Fibroblast of villous mesenchyme (primary cell): Measurements from ENCODE around the gene CPNE6. TPM values are rescaled to one million over a fixed set of nuclear protein-coding genes. Genes with fewer than 3 reads are reported as not detected.

ENCODE experiments used
- DNase-seq: peaks from one replicate; pipeline ENCODE4 v3.0.0-alpha.2; 2010; ENCODE audit warnings: low read depth
- H3K4me3 ChIP-seq: 2 replicates; pipeline ENCODE4 v1.5.1; 2011; ENCODE audit warnings: low read depth, mild to moderate bottlenecking, low read length
- total RNA-seq: library from RNA; depleted of rRNA; stranded (reverse); fragments of >200 nt; gene quantifications from 2 replicates; pipeline ENCODE4 v1.2.3, GENCODE V29; 2012
- TF ChIP-seq, protein P1 (sequence below): IDR thresholded peaks from 2 replicates; pipeline ENCODE4 v1.5.1; 2012; ENCODE audit warnings: low read depth, mild to moderate bottlenecking, low read length; ENCODE audit not compliant: insufficient read depth

Gene CPNE6
- total RNA-seq, 1 donor: not detected

DNA sequence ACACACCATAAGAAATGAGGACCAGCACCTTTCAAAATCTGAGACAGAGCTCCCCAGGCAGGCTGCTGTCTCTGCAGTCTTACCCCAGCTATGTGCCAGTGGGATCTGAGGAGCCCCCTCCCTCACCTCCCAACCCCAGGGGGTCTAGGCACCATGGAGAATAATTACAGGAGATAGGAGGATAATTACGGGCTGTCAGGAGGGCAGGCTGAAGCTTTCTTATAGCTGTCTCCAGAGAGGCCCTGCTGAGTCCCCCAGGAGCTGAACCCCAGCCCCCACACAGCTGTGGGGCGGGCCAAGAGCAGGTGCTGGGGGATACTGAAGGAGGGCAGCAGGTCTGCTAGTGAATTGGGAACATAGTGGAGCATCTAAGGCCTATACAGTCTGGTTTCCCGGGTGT lies 6.8 kb downstream of the CPNE6 start:
- no peak for DNase-seq
- H3K4me3 ChIP-seq: no peak overlapping the region
- TF ChIP-seq, protein P1, sequence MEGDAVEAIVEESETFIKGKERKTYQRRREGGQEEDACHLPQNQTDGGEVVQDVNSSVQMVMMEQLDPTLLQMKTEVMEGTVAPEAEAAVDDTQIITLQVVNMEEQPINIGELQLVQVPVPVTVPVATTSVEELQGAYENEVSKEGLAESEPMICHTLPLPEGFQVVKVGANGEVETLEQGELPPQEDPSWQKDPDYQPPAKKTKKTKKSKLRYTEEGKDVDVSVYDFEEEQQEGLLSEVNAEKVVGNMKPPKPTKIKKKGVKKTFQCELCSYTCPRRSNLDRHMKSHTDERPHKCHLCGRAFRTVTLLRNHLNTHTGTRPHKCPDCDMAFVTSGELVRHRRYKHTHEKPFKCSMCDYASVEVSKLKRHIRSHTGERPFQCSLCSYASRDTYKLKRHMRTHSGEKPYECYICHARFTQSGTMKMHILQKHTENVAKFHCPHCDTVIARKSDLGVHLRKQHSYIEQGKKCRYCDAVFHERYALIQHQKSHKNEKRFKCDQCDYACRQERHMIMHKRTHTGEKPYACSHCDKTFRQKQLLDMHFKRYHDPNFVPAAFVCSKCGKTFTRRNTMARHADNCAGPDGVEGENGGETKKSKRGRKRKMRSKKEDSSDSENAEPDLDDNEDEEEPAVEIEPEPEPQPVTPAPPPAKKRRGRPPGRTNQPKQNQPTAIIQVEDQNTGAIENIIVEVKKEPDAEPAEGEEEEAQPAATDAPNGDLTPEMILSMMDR: no peak

DNA sequence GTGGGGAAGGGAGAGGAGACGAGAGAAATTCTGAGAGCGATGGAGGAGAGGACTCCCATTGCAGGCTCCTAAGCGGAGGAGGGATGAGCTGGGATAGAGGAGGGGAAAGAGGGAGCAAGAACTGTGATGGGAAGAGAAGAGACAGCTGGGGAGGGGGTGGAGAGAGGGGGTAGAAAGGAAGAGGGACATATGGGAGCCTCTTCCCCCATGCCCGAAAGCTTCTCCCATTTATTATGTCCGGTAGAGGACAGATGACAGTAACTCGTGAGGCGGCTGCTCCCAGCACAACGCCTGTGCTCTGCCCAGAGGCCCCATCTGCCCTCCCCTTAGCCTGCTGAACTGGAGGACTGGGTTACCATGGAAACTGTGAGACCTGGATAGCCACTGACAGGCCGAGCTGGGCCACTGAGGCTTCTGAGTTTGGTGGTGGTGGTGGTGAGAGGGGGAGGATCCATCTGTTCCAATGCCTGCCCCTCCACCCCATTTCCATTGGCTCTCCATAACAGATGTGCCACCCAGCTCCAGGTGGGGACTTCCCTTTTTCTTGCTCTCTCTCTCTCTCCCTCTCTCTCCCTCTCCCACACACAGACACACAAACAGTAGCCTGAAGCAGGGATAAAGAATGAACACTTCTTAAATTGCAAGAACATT lies 8.3 kb downstream of the CPNE6 start:
- no peak for DNase-seq
- H3K4me3 ChIP-seq: no peak overlapping the region
- TF ChIP-seq, protein P1: no peak

DNA sequence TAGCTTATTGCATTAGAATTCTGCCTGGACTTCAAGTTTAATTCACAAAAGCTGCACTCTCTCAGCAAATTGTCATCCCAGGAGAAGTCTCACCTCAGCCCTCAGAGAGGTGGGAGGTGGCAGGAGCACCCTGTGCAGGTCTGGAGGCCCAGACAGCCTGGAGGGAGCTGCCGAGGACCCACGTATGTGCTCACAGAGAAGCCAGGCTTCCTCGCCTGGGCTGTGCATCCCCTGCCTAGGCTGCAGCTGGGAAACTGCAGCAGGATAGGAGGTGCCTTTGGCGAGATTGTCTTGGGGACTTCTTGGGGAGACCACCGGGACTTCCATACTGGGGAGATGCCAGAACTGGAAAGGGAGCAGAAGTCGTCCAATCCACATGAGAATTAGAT lies 8.8 kb downstream of the CPNE6 start:
- no peak for DNase-seq
- no peak overlapping the region for H3K4me3 ChIP-seq
- TF ChIP-seq, protein P1: no peak

DNA sequence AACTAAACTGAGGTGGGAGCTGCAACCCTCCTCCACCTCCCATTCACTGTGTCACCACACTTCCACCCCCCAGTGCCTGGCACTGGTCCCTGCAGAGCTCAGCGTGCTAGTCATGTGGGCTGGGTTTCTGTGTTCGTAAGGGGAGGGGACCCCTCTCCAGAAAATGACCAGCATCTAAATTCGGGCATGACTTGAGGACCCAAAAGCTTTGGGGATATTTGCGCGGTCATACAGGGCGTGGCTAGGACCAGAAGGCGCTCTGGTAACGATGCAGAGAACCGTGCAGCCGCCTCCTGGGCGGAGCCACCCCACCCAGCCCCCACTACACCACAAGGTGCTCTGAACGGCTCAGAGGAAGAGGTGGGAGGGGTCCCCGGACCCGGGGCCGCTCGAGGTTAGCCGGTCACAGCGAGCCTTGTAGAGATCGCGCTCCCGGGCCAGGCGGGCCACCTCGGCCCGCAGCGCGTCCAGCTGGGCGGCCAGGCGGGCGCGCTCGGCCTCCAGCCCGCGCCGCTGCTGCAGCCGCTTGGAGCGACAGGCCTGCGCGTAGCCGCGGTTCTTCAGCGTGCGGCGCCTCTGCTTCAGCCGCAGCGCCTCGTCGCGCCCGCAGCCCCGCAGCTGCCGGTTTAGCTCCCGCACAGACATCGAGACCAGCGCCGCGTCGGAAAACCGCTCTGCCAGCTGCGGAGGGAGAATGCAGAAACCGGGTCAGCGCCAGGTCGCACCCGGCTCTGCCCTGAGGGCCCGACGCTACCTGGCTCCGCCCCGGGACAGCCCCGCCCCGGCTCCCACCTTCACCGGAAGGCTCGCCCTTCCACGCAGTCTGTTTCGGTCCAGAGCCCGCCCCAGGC lies 9.8 kb downstream of the CPNE6 start:
- TF ChIP-seq, protein P1: no peak
- peak overlapping the region; percentile 54 for H3K4me3 ChIP-seq
- DNase-seq: peak; percentile 17

DNA sequence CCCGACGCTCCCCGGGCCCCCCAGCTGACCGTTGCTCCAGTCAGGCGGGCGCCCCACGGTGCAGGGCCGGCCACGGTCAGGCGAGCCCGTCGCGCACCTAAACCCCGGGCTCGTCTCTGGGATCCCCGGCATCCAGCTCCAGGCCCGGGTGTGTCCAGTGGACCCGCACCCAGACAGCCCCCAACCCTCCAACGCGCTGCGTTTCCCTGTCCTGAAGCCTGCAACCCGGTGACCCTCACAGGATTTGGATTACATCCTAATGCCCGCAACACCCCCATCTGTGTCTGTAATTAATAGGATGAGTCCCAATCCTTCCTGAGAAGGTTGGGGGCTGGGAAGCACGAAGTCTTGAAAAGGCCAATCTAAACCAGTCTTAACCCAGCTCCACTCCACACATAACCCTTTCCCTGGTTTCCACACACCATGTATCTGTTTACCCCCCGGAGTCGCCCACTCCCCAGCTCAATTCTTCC lies 10.4 kb downstream of the CPNE6 start:
- no peak for DNase-seq
- H3K4me3 ChIP-seq: peak overlapping the region; percentile 54
- TF ChIP-seq, protein P1: no peak

- no peak overlapping the region for H3K4me3 ChIP-seq
- no peak for DNase-seq
- TF ChIP-seq, protein P1: no peak
These were observed 11.2 kb downstream of the CPNE6 start for GRCh38 chr14:24082411-24083080.
